Lower leg skin (tissue), 3 donors: ENCODE data around the gene SLX4IP.

Source experiments
- CTCF ChIP-seq, 3 donors: fragments of 450-650 bp; IDR thresholded peaks; one replicate each; pipeline ENCODE4 v1.5.1; 2016; ENCODE audit warnings: antibody characterized with exemption in 3 of 3, mild to moderate bottlenecking in 3 of 3, moderate library complexity in 2 of 3
- POLR2A ChIP-seq, 2 donors: fragments of 450-650 bp; IDR thresholded peaks; one replicate each; pipeline ENCODE4 v1.6.1; 2016 to 2017; ENCODE audit warnings: antibody characterized with exemption in 2 of 2, mild to moderate bottlenecking in 1 of 2, moderate library complexity in 1 of 2

- TF ChIP-seq CTCF (IDR thresholded peaks at IDR 0.05): no peak
- TF ChIP-seq POLR2A (IDR thresholded peaks at IDR 0.05): peak in 1 of 2 donors; percentile 80
Observed at GRCh38 chr20:10434467-10434831, 656 bp upstream of the SLX4IP start.
